GM19240 (cell line): ENCODE data around the gene AMZ1.

Experiments used
- DNase-seq: peaks from one replicate; pipeline ENCODE4 v3.0.0; 2011; ENCODE audit warnings: low spot score; ENCODE audit not compliant: insufficient read length

The AMZ1 gene

GRCh38 chr7:2651336-2651735, 36.7 kb upstream of the AMZ1 start:
- no peak for DNase-seq

DNA sequence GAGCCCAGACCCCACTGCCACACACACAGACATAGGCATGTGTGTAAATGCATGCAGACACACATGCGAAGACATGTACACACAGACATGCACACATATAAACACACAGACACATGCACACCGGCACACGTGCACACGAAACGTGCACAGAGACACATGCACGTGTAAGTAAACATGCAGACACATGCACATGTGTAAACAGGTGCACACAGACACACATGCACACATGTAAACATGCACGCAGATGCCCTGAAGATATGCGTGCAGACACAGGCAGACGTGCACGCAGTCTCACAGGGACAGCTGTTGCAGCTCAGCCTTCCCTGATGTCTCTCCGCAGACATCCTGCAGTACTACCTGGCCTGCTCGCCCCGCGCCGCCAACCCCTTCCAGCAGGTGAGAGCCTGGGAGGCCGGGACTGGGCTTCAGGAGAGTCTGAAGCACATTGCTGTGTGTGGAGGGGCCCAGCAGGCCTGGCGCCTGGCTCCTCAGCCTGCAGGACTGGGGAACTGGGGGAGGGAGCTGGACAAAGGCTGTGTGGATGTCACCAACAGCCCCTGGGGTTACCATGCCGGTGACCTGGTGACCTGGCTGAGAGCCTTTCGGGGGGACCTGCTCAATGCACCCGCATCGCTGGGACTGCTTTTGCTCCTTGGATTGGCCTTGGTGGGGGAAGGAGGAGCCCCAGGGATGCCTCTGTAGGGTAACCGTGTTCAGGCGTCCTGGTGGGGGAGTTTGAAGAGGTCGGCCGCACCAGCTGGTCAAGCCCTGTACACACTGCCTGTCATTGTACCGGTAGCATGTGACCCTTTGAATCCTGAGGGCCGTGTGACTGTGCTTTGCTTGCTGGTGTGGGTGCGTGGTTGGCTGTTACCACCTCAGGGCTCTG, 35.9 kb upstream of the AMZ1 start:
- DNase-seq = no peak

GRCh38 chr7:2652736-2653060, 35.3 kb upstream of the AMZ1 start:
- DNase-seq = no peak

GRCh38 chr7:2654059-2654458, 33.9 kb upstream of the AMZ1 start:
- no peak for DNase-seq

DNA sequence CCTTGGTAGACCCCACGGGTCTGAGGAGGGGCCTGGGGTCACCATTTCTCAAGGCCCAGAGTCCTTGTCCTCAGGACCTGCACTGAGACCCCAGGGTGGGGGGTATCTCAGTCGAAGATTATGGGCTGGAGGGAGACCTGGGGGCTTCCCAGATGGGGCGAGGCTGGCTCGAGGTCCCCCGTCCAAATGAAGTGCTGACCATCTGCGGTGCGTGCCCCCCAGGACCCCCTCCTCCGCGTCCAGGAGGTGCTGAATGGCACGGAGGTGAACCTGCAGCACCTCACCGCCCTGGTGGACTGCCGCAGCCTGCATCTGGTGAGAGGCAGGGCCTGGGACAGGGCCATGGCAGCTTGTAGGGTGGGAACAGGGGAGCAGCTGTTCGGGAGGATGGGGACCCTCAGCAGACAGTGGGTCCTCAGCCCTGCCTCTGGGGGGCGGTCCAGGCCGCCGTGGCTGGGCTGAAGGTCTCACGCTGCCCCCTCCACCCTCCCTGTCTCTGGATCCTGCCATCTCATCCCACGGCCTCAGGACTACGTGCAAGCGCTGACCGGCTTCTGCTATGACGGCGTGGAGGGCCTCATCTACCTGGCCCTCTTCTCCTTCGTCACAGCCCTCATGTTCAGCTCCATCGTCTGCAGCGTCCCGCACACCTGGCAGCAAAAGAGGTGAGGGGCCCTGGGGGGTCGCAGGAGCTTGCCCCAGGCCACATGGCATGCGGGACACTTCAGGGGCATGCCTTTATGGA, 32.0 kb upstream of the AMZ1 start:
- DNase-seq = no peak

- no peak for DNase-seq
Measured at GRCh38 chr7:2657208-2657607, 30.8 kb upstream of the AMZ1 start.

DNA sequence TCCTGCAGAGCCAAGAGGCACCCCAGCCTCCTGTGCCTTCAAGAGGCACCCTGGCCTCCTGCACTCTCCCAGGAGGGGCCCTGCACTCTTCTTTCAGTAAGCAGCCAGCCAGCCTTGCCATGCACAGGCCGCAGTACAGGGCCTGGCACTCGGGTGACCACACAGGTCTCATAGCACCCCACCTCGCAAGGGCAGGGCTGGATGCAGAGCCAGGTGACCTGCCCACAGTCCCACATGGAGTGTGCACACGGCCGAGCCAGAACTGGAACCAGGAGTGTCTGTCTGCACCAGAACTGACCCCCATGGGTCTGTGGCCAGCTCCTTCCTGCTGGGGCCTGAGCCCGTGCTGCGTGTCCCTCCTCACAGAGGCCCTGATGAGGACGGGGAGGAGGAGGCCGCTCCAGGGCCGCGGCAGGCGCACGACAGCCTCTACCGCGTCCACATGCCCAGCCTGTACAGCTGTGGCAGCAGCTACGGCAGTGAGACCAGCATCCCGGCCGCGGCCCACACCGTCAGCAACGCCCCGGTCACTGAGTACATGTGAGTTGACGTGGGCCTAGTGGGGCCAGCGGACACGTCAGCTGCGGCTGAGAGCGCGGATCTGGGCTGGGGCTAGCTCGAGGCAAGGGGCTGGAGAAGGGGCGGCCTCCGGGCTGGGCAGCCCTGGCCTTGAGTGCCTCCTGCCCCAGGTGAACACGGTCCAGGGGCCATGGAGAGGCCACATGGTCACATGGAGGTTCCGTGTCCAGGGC, 29.9 kb upstream of the AMZ1 start:
- no peak for DNase-seq

DNA sequence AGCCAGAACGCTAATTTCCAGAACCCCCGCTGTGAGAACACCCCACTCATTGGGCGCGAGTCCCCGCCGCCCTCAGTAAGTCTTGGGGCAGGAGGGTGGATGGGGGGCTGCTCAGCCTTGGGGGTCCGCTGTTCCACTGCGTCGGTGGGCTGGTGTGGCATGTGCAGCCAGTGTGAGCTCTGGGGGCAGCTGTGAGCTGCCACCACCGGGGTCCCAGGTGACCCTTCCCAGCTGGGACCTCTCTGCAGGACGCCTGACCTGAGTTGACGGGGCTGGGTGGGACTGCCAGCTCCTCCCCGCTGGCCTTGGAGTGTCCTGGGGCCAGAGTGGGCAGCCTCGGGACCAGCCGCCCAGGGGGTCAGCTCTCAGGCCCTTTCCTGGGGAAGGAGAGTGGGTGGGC, 29.1 kb upstream of the AMZ1 start:
- no peak for DNase-seq

DNA sequence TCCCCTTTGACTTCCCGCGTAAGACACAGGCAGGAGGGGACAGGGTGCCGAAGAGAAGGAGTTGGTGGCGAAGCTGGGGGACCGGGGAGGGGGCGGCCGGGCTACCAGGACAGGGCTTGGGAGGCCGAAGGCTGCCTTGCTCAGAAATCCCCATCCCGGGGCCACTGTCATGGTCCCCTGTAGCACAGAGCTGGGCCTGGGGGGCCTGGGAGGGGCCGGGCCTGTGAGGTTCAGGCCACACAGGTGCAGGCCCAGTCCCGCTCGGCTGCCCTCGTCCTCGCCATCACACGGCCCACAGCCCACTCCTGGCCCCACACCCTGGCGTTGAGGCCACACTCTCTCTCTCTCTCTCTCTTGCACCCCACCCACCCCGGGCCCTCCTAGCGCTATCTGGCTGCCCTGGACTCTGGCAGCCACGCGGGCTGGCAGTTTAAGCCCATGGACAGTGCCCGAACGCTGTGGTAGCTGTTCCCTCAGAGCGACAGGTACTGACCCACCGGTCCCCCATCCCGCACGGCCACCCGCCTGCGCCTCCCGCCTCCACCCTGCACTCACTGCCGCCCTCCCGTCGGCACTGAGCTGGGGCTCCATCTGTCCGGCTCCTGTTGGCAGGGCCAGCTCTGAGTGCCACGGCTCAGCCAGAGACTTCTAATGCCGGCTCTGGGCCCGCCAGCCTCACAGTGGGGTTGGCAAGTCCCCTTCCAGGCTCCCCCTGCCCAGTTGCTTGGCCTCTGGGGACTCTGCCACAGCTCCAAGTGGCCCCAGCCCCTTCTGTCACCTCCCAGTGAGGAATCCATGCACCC, 28.2 kb upstream of the AMZ1 start:
- no peak for DNase-seq

DNA sequence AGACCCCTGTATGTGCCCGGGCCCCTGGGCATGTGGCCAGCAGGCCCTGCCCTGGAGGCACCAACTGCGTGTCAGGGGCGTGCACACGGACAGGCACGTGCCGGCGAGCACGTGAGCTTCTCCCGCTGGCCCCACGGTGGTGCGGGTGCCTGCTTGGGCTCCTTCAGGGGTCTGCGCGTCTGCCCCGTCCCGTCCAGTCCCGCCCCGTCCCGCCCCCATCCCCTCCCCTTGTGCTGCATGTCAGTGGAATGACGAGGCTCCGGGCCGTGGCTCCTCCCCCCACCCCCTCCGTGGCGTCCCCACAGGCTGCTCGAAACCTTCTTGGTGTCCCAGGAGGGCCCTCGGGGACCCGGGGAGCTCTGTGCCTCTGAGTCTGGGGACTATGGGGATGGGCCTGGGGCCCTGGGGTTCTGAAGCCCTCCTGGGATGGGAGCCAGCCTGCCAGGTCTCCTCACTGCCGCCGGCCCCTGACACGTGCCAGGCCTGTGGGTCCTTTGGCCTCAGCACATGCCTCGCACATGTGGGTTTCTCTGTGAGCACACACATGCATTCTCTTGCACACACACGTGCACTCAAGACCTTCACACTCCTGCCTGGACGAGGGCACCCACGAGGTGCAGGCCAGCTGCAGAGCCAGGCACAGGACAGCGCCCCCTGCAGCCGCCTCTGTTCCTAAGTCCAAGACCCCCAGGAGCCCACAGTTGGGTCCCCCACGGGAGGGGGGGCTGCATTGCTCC, 27.5 kb upstream of the AMZ1 start:
- no peak for DNase-seq

DNA sequence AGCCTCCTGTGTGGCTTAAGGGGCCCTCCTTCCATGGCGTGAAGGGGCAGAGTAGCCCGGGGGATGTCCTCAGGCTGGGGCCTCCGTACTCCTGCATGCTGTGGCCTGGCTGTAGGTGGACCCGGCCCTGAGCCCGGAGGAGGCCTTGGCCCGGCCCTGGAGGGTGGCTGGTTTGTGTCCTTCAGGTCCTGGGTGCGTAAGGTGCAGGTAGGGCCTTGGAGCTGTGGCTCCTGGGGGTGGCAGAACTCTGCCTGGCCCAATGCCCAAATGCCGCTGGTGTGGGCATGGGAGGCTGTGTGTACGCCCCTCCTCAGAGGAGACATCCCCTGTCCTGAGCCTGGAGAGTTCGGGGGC, 26.9 kb upstream of the AMZ1 start:
- no peak for DNase-seq

GRCh38 chr7:2661602-2662272, 26.3 kb upstream of the AMZ1 start:
- DNase-seq = no peak

GRCh38 chr7:2662273-2663120, 25.5 kb upstream of the AMZ1 start:
- DNase-seq = no peak

GRCh38 chr7:2663121-2663886, 24.7 kb upstream of the AMZ1 start:
- no peak for DNase-seq

- DNase-seq = no peak
Measured at GRCh38 chr7:2663960-2664359, 24.0 kb upstream of the AMZ1 start.

DNA sequence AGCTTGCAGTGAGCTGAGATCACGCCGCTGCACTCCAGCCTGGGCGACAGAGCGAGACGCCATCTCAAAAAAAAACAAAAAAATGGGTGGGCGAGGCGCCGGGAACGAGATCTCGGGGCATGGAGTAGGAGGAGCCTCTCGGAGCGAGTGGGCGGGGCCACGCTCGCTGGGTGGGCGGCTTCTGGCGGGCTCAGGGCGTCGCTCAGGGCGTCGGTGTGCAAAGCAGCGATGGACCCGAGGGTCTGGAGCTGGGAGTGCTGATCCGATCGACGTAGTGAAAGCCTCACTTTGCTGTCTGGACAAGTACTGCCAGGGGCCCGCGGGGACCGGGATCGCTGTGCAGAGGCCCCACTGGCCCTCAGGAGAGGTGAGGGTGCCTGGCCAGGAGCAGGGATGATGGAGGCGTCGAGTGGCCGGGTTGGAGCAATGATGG, 22.6 kb upstream of the AMZ1 start:
- no peak for DNase-seq

DNA sequence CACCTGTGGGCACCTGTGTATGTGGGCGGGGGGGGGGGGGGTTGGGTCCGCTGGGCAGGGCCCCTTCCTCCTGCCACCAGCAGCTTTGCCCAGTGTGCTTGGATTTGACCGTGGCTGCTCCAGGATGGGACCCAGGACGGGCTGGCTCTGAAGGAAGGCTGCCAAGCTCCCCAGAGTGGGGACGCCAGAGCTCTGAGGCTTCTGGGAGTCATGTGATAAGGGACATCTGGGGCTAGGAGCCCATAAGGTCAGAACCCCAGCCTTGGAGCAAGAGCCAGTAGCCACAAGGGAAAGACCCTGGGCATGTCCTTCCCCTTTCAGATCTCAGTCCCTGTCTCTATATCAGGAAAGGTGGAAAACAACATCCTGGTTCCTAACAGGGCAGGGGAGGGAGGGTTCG, 21.8 kb upstream of the AMZ1 start:
- no peak for DNase-seq

- no peak for DNase-seq
Measured at GRCh38 chr7:2666588-2667250, 21.3 kb upstream of the AMZ1 start.
